Nephron progenitor cell (in vitro differentiated cells): Measurements from ENCODE around the gene CAPZA2.

Experiments used
- DNase-seq: peaks from one replicate; pipeline ENCODE4 v3.0.0; 2021
- H3K27ac Mint-ChIP-seq: 2 replicates; pipeline ENCODE4 v1.8.0; 2021; ENCODE audit warnings: mild to moderate bottlenecking, moderate library complexity, mixed read lengths
- H3K27me3 Mint-ChIP-seq: 2 replicates; pipeline ENCODE4 v1.8.0; 2021; ENCODE audit warnings: mild to moderate bottlenecking, low read depth, mixed read lengths; ENCODE audit not compliant: poor library complexity
- H3K36me3 Mint-ChIP-seq: 2 replicates; pipeline ENCODE4 v1.8.0; 2021; ENCODE audit warnings: low read depth, mixed read lengths
- H3K4me1 Mint-ChIP-seq: 2 replicates; pipeline ENCODE4 v1.8.0; 2021; ENCODE audit warnings: mixed read lengths
- H3K4me3 Mint-ChIP-seq: 2 replicates; pipeline ENCODE4 v1.8.0; 2021; ENCODE audit warnings: mild to moderate bottlenecking, moderate library complexity, mixed read lengths
- H3K9me3 Mint-ChIP-seq: 2 replicates; pipeline ENCODE4 v1.8.0; 2021; ENCODE audit warnings: mild to moderate bottlenecking, moderate library complexity, mixed read lengths
- CTCF ChIP-seq: fragments of 200-600 bp; sonication (generic); IDR thresholded peaks from 2 replicates; pipeline ENCODE4 v1.5.0; 2021; ENCODE audit warnings: antibody characterized with exemption

Gene CAPZA2

DNA sequence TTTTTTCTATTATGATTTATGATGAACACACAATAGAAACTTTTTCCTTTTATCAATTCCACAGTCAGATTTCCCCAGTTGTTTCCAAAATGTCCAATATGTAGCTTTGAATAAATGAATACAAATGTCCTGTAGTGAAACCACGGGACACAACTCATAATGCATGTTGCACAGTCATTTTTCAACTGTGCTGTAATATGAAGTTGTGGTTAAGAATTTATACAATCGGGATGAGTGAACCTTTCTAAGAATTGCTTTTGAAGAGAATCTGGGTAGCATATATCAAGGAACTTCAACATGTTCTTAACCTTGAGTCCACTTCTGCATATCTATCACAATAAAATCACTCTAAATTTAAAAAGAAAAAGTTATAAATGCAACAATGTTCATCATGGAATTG lies 76.3 kb downstream of the CAPZA2 start:
- Mint-ChIP-seq H3K4me1 (no peaks in the 10 kb centered on the region), H3K27ac (no peak overlapping the region), H3K4me3 (no peak overlapping the region), H3K36me3 (no peaks in the 10 kb centered on the region), H3K27me3 (peaks cover 17% of the 10 kb centered on the region), H3K9me3 (no peaks in the 10 kb centered on the region)
- TF ChIP-seq CTCF = no peak
- no peak for DNase-seq

GRCh38 chr7:116940689-116941370 lies 78.4 kb downstream of the CAPZA2 start:
- no peak for DNase-seq
- no peak overlapping the region for H3K4me3 Mint-ChIP-seq
- H3K27me3 Mint-ChIP-seq = peaks cover 11% of the 10 kb centered on the region
- H3K9me3 Mint-ChIP-seq = no peaks in the 10 kb centered on the region
- H3K36me3 Mint-ChIP-seq = no peaks in the 10 kb centered on the region
- H3K27ac Mint-ChIP-seq = no peak overlapping the region
- TF ChIP-seq CTCF = no peak
- H3K4me1 Mint-ChIP-seq = no peaks in the 10 kb centered on the region

DNA sequence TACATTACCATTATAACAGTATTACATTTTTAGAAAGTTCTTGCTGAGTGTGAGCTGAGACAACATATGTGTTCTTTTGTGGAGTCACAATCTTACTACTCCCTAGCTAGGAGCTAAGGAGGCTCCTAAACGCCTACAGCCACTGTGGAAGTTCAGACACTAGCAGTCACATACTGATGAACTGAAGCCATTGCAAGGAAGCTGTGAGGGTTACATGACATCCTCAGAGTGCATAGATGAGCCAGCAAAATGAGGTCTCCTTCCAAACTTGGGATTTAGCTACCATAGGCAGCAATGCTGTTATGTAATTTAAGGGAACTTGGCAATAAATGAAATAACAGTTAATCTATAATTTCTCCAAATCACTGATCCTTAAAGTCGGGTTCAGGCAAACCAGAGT lies 80.1 kb downstream of the CAPZA2 start:
- no peaks in the 10 kb centered on the region for H3K4me1 Mint-ChIP-seq
- no peaks in the 10 kb centered on the region for H3K9me3 Mint-ChIP-seq
- peaks cover 3% of the 10 kb centered on the region for H3K27me3 Mint-ChIP-seq
- DNase-seq = no peak
- no peak overlapping the region for H3K4me3 Mint-ChIP-seq
- no peak for TF ChIP-seq CTCF
- H3K36me3 Mint-ChIP-seq = no peaks in the 10 kb centered on the region
- no peak overlapping the region for H3K27ac Mint-ChIP-seq

GRCh38 chr7:116948934-116949333 lies 86.5 kb downstream of the CAPZA2 start:
- no peak for TF ChIP-seq CTCF
- H3K27me3 Mint-ChIP-seq = peaks cover 4% of the 10 kb centered on the region
- no peaks in the 10 kb centered on the region for H3K36me3 Mint-ChIP-seq
- H3K4me3 Mint-ChIP-seq = no peak overlapping the region
- H3K9me3 Mint-ChIP-seq = no peaks in the 10 kb centered on the region
- H3K27ac Mint-ChIP-seq = no peak overlapping the region
- H3K4me1 Mint-ChIP-seq = peaks cover 24% of the 10 kb centered on the region
- no peak for DNase-seq

GRCh38 chr7:116949941-116950801 lies 87.8 kb downstream of the CAPZA2 start:
- Mint-ChIP-seq H3K36me3 (no peaks in the 10 kb centered on the region), H3K27ac (peak overlapping the region; percentile 58), H3K9me3 (no peaks in the 10 kb centered on the region), H3K27me3 (peaks cover 4% of the 10 kb centered on the region), H3K4me3 (no peak overlapping the region), H3K4me1 (peaks cover 35% of the 10 kb centered on the region)
- no peak for DNase-seq
- no peak for TF ChIP-seq CTCF
